ENCODE data around the gene TMEM263. TPM values are rescaled to one million over a fixed set of nuclear protein-coding genes. Genes with fewer than 3 reads are reported as not detected.

The TMEM263 gene
- total and polyA plus RNA-seq, 2 of the 8 experiments (the other 6 are each of a cell fraction or from before 2014, with no cell fraction given), result 2.9 to 12.3 TPM

GRCh38 chr12:106997916-106998315, 42.2 kb downstream of the TMEM263 start (continued):
- TF ChIP-seq RNF2 (IDR thresholded peaks at IDR 0.05; ENCODE audit: borderline replicate concordance, low read depth, low read length, missing control alignments, poor library complexity, severe bottlenecking) (no peak), RFX5 (IDR thresholded peaks at IDR 0.05; ENCODE audit: borderline replicate concordance, low read depth, low read length) (no peak), CHD1 (IDR thresholded peaks at IDR 0.05; ENCODE audit: low read depth, low read length) (no peak), EGR1 (IDR thresholded peaks at IDR 0.05; ENCODE audit: borderline replicate concordance, low read depth, low read length) (no peak), KDM1A (IDR thresholded peaks at IDR 0.05; ENCODE audit: borderline replicate concordance, low read length) (no peak)

All from H1 (cell line).